HG03039 (cell line): Measurements from ENCODE around the gene SPAG16.
"Not testable (repeated sequence)": the region's sequence is repeated elsewhere in the genome, so short reads cannot be mapped to it uniquely, and the experiment has no call there.

Experiments
- ATAC-seq: cut with Tn5 transposase; IDR thresholded peaks from one replicate; pipeline ENCODE4 v1.9.1; 2021; ENCODE audit warnings: mild to moderate bottlenecking, moderate library complexity; ENCODE audit not compliant: unreplicated experiment

SPAG16 gene

GRCh38 chr2:214057986-214058385 is 773.7 kb downstream of the SPAG16 start:
- ATAC-seq, result no peak

- not testable (repeated sequence) for ATAC-seq
These were observed 778.0 kb downstream of the SPAG16 start for GRCh38 chr2:214062279-214062678.

GRCh38 chr2:214064471-214064870 is 780.2 kb downstream of the SPAG16 start:
- ATAC-seq, result no peak

GRCh38 chr2:214066862-214067261 is 782.6 kb downstream of the SPAG16 start:
- no peak for ATAC-seq

- ATAC-seq, result no peak
These were observed 785.0 kb downstream of the SPAG16 start for GRCh38 chr2:214069254-214069653.

GRCh38 chr2:214075456-214075855 is 791.2 kb downstream of the SPAG16 start:
- no peak for ATAC-seq

- ATAC-seq, result no peak
These were observed 792.3 kb downstream of the SPAG16 start for GRCh38 chr2:214076527-214076926.

- ATAC-seq, result no peak
These were observed 793.5 kb downstream of the SPAG16 start for GRCh38 chr2:214077727-214078126.

GRCh38 chr2:214079032-214079431 is 794.8 kb downstream of the SPAG16 start:
- ATAC-seq, result no peak

- ATAC-seq, result no peak
These were observed 804.3 kb downstream of the SPAG16 start for GRCh38 chr2:214088536-214088935.

- no peak for ATAC-seq
These were observed 812.0 kb downstream of the SPAG16 start for GRCh38 chr2:214096208-214096715.

- no peak for ATAC-seq
These were observed 814.5 kb downstream of the SPAG16 start for GRCh38 chr2:214098811-214099210.

- no peak for ATAC-seq
These were observed 816.2 kb downstream of the SPAG16 start for GRCh38 chr2:214100488-214100887.

GRCh38 chr2:214103276-214104001 is 819.2 kb downstream of the SPAG16 start:
- ATAC-seq, result no peak

- no peak for ATAC-seq
These were observed 820.0 kb downstream of the SPAG16 start for GRCh38 chr2:214104219-214104618.

GRCh38 chr2:214104967-214105366 is 820.7 kb downstream of the SPAG16 start:
- ATAC-seq, result no peak

GRCh38 chr2:214107726-214108125 is 823.5 kb downstream of the SPAG16 start:
- no peak for ATAC-seq

GRCh38 chr2:214108598-214108997 is 824.3 kb downstream of the SPAG16 start:
- no peak for ATAC-seq

- no peak for ATAC-seq
These were observed 832.8 kb downstream of the SPAG16 start for GRCh38 chr2:214117054-214117453.

GRCh38 chr2:214126135-214126534 is 841.9 kb downstream of the SPAG16 start:
- no peak for ATAC-seq

- ATAC-seq, result no peak
These were observed 842.9 kb downstream of the SPAG16 start for GRCh38 chr2:214127170-214127569.

GRCh38 chr2:214127571-214127970 is 843.3 kb downstream of the SPAG16 start:
- no peak for ATAC-seq

- no peak for ATAC-seq
These were observed 843.8 kb downstream of the SPAG16 start for GRCh38 chr2:214128040-214128439.
